Stomach (tissue), 4 donors: Measurements from ENCODE around the gene RAI1.

Experiments
- EP300 ChIP-seq: sonication (generic); formaldehyde crosslinking; IDR thresholded peaks from one replicate; pipeline ENCODE4 v1.6.1; 2017; ENCODE audit warnings: antibody characterized with exemption
- POLR2A ChIP-seq, 4 donors: fragments of 450-650 bp; IDR thresholded peaks; one replicate each; pipeline ENCODE4 v1.6.1; 2016; ENCODE audit warnings: antibody characterized with exemption in 4 of 4, control low read depth in 2 of 4, mild to moderate bottlenecking in 1 of 4, moderate library complexity in 1 of 4
- TF ChIP-seq, protein P1 (sequence below), 7 experiments: fragments of 450-650 bp in 4 of 7; fragments of 200-600 bp in 3 of 7; sonication (generic) in 3 of 7; IDR thresholded peaks; one replicate each; pipeline ENCODE4 v1.5.1; 2016 to 2019; ENCODE audit warnings: antibody characterized with exemption in 7 of 7, control low read depth in 2 of 7, mild to moderate bottlenecking in 1 of 7

DNA sequence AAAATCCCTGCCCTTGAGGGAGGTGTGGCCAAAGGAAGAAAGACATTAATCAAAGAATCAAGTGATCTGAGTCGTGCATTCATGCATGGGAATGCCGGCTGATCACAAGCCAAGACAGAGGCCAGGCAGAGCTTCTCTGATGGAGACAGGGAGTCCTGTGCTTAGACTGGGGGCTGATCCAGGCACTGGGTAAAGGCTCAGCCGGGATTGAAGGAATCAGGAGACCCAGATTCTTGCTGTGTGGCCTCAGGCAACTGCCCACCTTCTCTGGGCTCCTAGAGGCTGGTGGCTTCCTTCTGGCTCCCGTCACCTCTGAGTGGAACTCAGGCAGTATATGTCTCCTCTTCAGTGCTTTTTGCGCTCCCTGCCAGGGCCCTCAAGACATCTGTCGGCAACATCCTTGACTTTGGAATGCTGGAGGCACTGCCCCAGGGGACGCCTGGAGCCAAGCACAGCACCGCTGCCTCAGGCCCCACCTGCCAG lies 17.7 kb downstream of the RAI1 start:
- TF ChIP-seq POLR2A (IDR thresholded peaks at IDR 0.05) = no peak
- TF ChIP-seq, protein P1, sequence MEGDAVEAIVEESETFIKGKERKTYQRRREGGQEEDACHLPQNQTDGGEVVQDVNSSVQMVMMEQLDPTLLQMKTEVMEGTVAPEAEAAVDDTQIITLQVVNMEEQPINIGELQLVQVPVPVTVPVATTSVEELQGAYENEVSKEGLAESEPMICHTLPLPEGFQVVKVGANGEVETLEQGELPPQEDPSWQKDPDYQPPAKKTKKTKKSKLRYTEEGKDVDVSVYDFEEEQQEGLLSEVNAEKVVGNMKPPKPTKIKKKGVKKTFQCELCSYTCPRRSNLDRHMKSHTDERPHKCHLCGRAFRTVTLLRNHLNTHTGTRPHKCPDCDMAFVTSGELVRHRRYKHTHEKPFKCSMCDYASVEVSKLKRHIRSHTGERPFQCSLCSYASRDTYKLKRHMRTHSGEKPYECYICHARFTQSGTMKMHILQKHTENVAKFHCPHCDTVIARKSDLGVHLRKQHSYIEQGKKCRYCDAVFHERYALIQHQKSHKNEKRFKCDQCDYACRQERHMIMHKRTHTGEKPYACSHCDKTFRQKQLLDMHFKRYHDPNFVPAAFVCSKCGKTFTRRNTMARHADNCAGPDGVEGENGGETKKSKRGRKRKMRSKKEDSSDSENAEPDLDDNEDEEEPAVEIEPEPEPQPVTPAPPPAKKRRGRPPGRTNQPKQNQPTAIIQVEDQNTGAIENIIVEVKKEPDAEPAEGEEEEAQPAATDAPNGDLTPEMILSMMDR (IDR thresholded peaks at IDR 0.05) = no peak
- no peak for TF ChIP-seq EP300
